GM12891 (cell line): ENCODE data around the gene SETD7.

Experiments used
- POLR2A ChIP-seq: IDR thresholded peaks from 2 replicates; pipeline ENCODE4 v1.6.1; 2011; ENCODE audit warnings: low read depth, low read length, control low read depth
- TAF1 ChIP-seq: IDR thresholded peaks from 2 replicates; pipeline ENCODE4 v1.6.1; 2011; ENCODE audit warnings: low read depth, low read length, control low read depth

GRCh38 chr4:139524062-139524631, 31.9 kb downstream of the SETD7 start:
- TF ChIP-seq POLR2A, result no peak
- TF ChIP-seq TAF1, result no peak
